ENCODE results near the gene ENDOV.

ENDOV gene

GRCh38 chr17:80380068-80380467, 34.9 kb upstream of the ENDOV start:
- ChIA-PET CTCF (no interaction called here), POLR2A (no interaction called here)
- no peak for DNase-seq (ENCODE audit: extremely low spot score)
- TF ChIP-seq HDGF (IDR thresholded peaks at IDR 0.05; ENCODE audit: borderline replicate concordance) = no peak
- no peak for TF ChIP-seq LEF1 (IDR thresholded peaks at IDR 0.05; ENCODE audit: borderline replicate concordance)
- no peak for TF ChIP-seq CTBP1 (IDR thresholded peaks at IDR 0.05; ENCODE audit: borderline replicate concordance)
- TF ChIP-seq FOXM1 (IDR thresholded peaks at IDR 0.05; ENCODE audit: borderline replicate concordance) = no peak
- no peak for TF ChIP-seq FOXA1 (IDR thresholded peaks at IDR 0.05)
- TF ChIP-seq TARDBP (IDR thresholded peaks at IDR 0.05) = no peak
- TF ChIP-seq FOXK2 (IDR thresholded peaks at IDR 0.05) = no peak
- no peak for TF ChIP-seq ZNF384 (IDR thresholded peaks at IDR 0.05)
- TF ChIP-seq BHLHE40 (IDR thresholded peaks at IDR 0.05; ENCODE audit: borderline replicate concordance) = no peak
- TF ChIP-seq L3MBTL2 (conservative IDR thresholded peaks at IDR 0.05) = no peak
- no peak for TF ChIP-seq ELF4 (IDR thresholded peaks at IDR 0.05)
- no peak for TF ChIP-seq SP1 (IDR thresholded peaks at IDR 0.05)
- TF ChIP-seq ARNT (IDR thresholded peaks at IDR 0.05) = no peak
- TF ChIP-seq PKNOX1 (IDR thresholded peaks at IDR 0.05) = no peak
- no peak for TF ChIP-seq NFRKB (IDR thresholded peaks at IDR 0.05)

GRCh38 chr17:80380555-80381002, 34.4 kb upstream of the ENDOV start:
- ChIA-PET POLR2A (no interaction called here), CTCF (interaction anchor here (0.6 kb wide), 1 partner anchor 8 kb away, joined by 3 read pairs; no protein-coding TSS in a partner anchor)
- no peak for DNase-seq (ENCODE audit: extremely low spot score)
- TF ChIP-seq LEF1 (IDR thresholded peaks at IDR 0.05; ENCODE audit: borderline replicate concordance) (no peak), FOXK2 (IDR thresholded peaks at IDR 0.05) (no peak), CTBP1 (IDR thresholded peaks at IDR 0.05; ENCODE audit: borderline replicate concordance) (no peak), FOXA1 (IDR thresholded peaks at IDR 0.05) (no peak), ELF4 (IDR thresholded peaks at IDR 0.05) (no peak), NFRKB (IDR thresholded peaks at IDR 0.05) (no peak), BHLHE40 (IDR thresholded peaks at IDR 0.05; ENCODE audit: borderline replicate concordance) (no peak), SUZ12 (IDR thresholded peaks at IDR 0.05) (no peak), SP1 (IDR thresholded peaks at IDR 0.05) (no peak), TARDBP (IDR thresholded peaks at IDR 0.05) (no peak), PKNOX1 (IDR thresholded peaks at IDR 0.05) (no peak), ARNT (IDR thresholded peaks at IDR 0.05) (no peak), L3MBTL2 (conservative IDR thresholded peaks at IDR 0.05) (no peak), FOXM1 (IDR thresholded peaks at IDR 0.05; ENCODE audit: borderline replicate concordance) (no peak), ZNF384 (IDR thresholded peaks at IDR 0.05) (no peak)

GRCh38 chr17:80381416-80381923, 33.5 kb upstream of the ENDOV start:
- no peak for TF ChIP-seq FOXK2 (IDR thresholded peaks at IDR 0.05)
- TF ChIP-seq TARDBP (IDR thresholded peaks at IDR 0.05) = no peak
- no peak for TF ChIP-seq L3MBTL2 (conservative IDR thresholded peaks at IDR 0.05)
- TF ChIP-seq PKNOX1 (IDR thresholded peaks at IDR 0.05) = no peak
- no peak for TF ChIP-seq SUZ12 (IDR thresholded peaks at IDR 0.05)
- TF ChIP-seq SP1 (IDR thresholded peaks at IDR 0.05) = no peak
- no peak for TF ChIP-seq FOXM1 (IDR thresholded peaks at IDR 0.05; ENCODE audit: borderline replicate concordance)
- TF ChIP-seq ARNT (IDR thresholded peaks at IDR 0.05) = no peak
- TF ChIP-seq ZNF384 (IDR thresholded peaks at IDR 0.05) = no peak
- TF ChIP-seq HDGF (IDR thresholded peaks at IDR 0.05; ENCODE audit: borderline replicate concordance) = no peak
- TF ChIP-seq FOXA1 (IDR thresholded peaks at IDR 0.05) = no peak
- no peak for TF ChIP-seq NFRKB (IDR thresholded peaks at IDR 0.05)
- no peak for TF ChIP-seq LEF1 (IDR thresholded peaks at IDR 0.05; ENCODE audit: borderline replicate concordance)
- no peak for TF ChIP-seq CTBP1 (IDR thresholded peaks at IDR 0.05; ENCODE audit: borderline replicate concordance)
- TF ChIP-seq ELF4 (IDR thresholded peaks at IDR 0.05) = no peak
- no peak for TF ChIP-seq BHLHE40 (IDR thresholded peaks at IDR 0.05; ENCODE audit: borderline replicate concordance)
- ChIA-PET POLR2A (no interaction called here), CTCF (interaction anchor here (0.6 kb wide), 1 partner anchor 9 kb away, joined by 3 read pairs; no protein-coding TSS in a partner anchor)
- DNase-seq (ENCODE audit: extremely low spot score) = no peak

GRCh38 chr17:80382446-80382845, 32.5 kb upstream of the ENDOV start:
- no peak for DNase-seq (ENCODE audit: extremely low spot score)
- POLR2A ChIA-PET = no interaction called here
- no peak for TF ChIP-seq ELF4 (IDR thresholded peaks at IDR 0.05)
- CTCF ChIA-PET = no interaction called here

- ChIA-PET POLR2A (no interaction called here), CTCF (no interaction called here)
- TF ChIP-seq L3MBTL2 (conservative IDR thresholded peaks at IDR 0.05) (no peak), LEF1 (IDR thresholded peaks at IDR 0.05; ENCODE audit: borderline replicate concordance) (no peak), TARDBP (IDR thresholded peaks at IDR 0.05) (no peak), PKNOX1 (IDR thresholded peaks at IDR 0.05) (no peak), HDGF (IDR thresholded peaks at IDR 0.05; ENCODE audit: borderline replicate concordance) (no peak), NFRKB (IDR thresholded peaks at IDR 0.05) (no peak), SP1 (IDR thresholded peaks at IDR 0.05) (no peak), BHLHE40 (IDR thresholded peaks at IDR 0.05; ENCODE audit: borderline replicate concordance) (no peak), FOXM1 (IDR thresholded peaks at IDR 0.05; ENCODE audit: borderline replicate concordance) (no peak), FOXA1 (IDR thresholded peaks at IDR 0.05) (no peak)
- no peak for DNase-seq (ENCODE audit: extremely low spot score)
Measured at GRCh38 chr17:80382956-80383355, 32.0 kb upstream of the ENDOV start.
